HepG2 (cell line): ENCODE data around the gene RBM5. TPM values are rescaled to one million over a fixed set of nuclear protein-coding genes. Genes with fewer than 3 reads are reported as not detected.

Experiments
- ARID4A ChIP-seq: sonication (generic); formaldehyde crosslinking; IDR thresholded peaks from 2 replicates; pipeline ENCODE4 v1.5.0; 2020; ENCODE audit warnings: mild to moderate bottlenecking, missing genetic modification reagents, borderline replicate concordance
- CBX5 ChIP-seq: sonication (generic); formaldehyde crosslinking; IDR thresholded peaks from 2 replicates; pipeline ENCODE4 v1.4.0; 2020; ENCODE audit warnings: missing genetic modification reagents, borderline replicate concordance
- KMT2B ChIP-seq: IDR thresholded peaks from 2 replicates; pipeline ENCODE4 v1.6.1; 2016; ENCODE audit warnings: missing genetic modification reagents, missing compliant biosample characterization
- NFKBIZ ChIP-seq: IDR thresholded peaks from 2 replicates; pipeline ENCODE4 v1.6.1; 2018; ENCODE audit warnings: missing genetic modification reagents, missing compliant biosample characterization
- RARA ChIP-seq: IDR thresholded peaks from 2 replicates; pipeline ENCODE4 v1.6.1; 2016; ENCODE audit warnings: missing genetic modification reagents, missing compliant biosample characterization
- SYNCRIP ChIP-seq: fragments of 200-400 bp; formaldehyde crosslinking; IDR thresholded peaks from 2 replicates; pipeline ENCODE4 v1.6.1; 2018; ENCODE audit warnings: mild to moderate bottlenecking, low read depth, low read length; ENCODE audit not compliant: insufficient read depth
- THAP9 ChIP-seq: sonication (generic); formaldehyde crosslinking; IDR thresholded peaks from 2 replicates; pipeline ENCODE4; 2020; ENCODE audit warnings: missing genetic modification reagents, mild to moderate bottlenecking, borderline replicate concordance
- ZFP62 ChIP-seq: sonication (generic); formaldehyde crosslinking; IDR thresholded peaks from 2 replicates; pipeline ENCODE4 v1.4.0; 2020; ENCODE audit warnings: missing genetic modification reagents
- ZNF276 ChIP-seq: sonication (generic); formaldehyde crosslinking; IDR thresholded peaks from 2 replicates; pipeline ENCODE4 v1.4.0; 2020; ENCODE audit warnings: mild to moderate bottlenecking, low read depth, missing genetic modification reagents
- ZNF350 ChIP-seq: sonication (generic); formaldehyde crosslinking; IDR thresholded peaks from 2 replicates; pipeline ENCODE4 v1.4.0; 2020; ENCODE audit warnings: mild to moderate bottlenecking, low read depth, missing genetic modification reagents, borderline replicate concordance
- ZNF547 ChIP-seq: sonication (generic); formaldehyde crosslinking; IDR thresholded peaks from 2 replicates; pipeline ENCODE4 v1.5.1; 2020; ENCODE audit warnings: mild to moderate bottlenecking, missing genetic modification reagents
- ZSCAN25 ChIP-seq: sonication (generic); formaldehyde crosslinking; IDR thresholded peaks from 2 replicates; pipeline ENCODE4 v1.8.0; 2022; ENCODE audit warnings: mild to moderate bottlenecking, missing genetic modification reagents
- polyA plus RNA-seq, 8 experiments: library from polyadenylated mRNA; depleted of rRNA in 3 of 8; stranded (reverse) in 7 of 8; unstranded in 1 of 8; fragments of >200 nt; fragmentation: Illumina TruSeq in 4 of 8; extraction: Trizol in 4 of 8; gene quantifications; 2 replicates each; pipeline versions ENCODE4 v1.2.1 to v1.2.3, GENCODE V29; 2011 to 2016; ENCODE audit warnings: low read depth in 4 of 8, missing spikeins in 1 of 8, mixed read lengths in 1 of 8; ENCODE audit not compliant: insufficient read depth in 1 of 8
- total RNA-seq, 5 experiments: library from RNA; depleted of rRNA; stranded (reverse); fragments of >200 nt; fragmentation: Illumina TruSeq; extraction: Trizol; gene quantifications; 2 replicates each; pipeline ENCODE4 v1.2.3, GENCODE V29; 2016; ENCODE audit warnings: low read depth in 1 of 5
- TF ChIP-seq, protein P1 (sequence below): sonication (generic); formaldehyde crosslinking; IDR thresholded peaks from 2 replicates; pipeline ENCODE4 v1.9.0; 2021; ENCODE audit warnings: missing genetic modification reagents, mild to moderate bottlenecking, borderline replicate concordance
- TF ChIP-seq, protein P2 (sequence below): sonication (generic); formaldehyde crosslinking; IDR thresholded peaks from 2 replicates; pipeline ENCODE4 v1.5.1; 2020; ENCODE audit warnings: mild to moderate bottlenecking, missing genetic modification reagents, borderline replicate concordance
- TF ChIP-seq, protein P3 (sequence below): sonication (generic); formaldehyde crosslinking; IDR thresholded peaks from 2 replicates; pipeline ENCODE4 v1.4.0; 2020; ENCODE audit warnings: missing genetic modification reagents

RBM5 gene
- total and polyA plus RNA-seq, 2 of the 13 experiments (the other 11 are each of a cell fraction or from before 2014, with no cell fraction given), result 106 to 204 TPM

- TF ChIP-seq THAP9 (CRISPR knock-in tag) (peak; percentile 99), ZFP62 (CRISPR knock-in tag) (no peak), ZNF547 (CRISPR knock-in tag) (no peak), CBX5 (CRISPR knock-in tag) (no peak), ZNF350 (CRISPR knock-in tag) (peak; percentile 79; the same call in 1 of the 2 replicates), ARID4A (CRISPR knock-in tag) (peak; percentile 77), SYNCRIP (no peak), NFKBIZ (CRISPR knock-in tag) (no peak), KMT2B (CRISPR knock-in tag) (peak; percentile 42; the same call in 1 of the 2 replicates), ZSCAN25 (CRISPR knock-in tag) (no peak), RARA (CRISPR knock-in tag) (no peak), ZNF276 (CRISPR knock-in tag) (no peak)
- TF ChIP-seq, protein P1, sequence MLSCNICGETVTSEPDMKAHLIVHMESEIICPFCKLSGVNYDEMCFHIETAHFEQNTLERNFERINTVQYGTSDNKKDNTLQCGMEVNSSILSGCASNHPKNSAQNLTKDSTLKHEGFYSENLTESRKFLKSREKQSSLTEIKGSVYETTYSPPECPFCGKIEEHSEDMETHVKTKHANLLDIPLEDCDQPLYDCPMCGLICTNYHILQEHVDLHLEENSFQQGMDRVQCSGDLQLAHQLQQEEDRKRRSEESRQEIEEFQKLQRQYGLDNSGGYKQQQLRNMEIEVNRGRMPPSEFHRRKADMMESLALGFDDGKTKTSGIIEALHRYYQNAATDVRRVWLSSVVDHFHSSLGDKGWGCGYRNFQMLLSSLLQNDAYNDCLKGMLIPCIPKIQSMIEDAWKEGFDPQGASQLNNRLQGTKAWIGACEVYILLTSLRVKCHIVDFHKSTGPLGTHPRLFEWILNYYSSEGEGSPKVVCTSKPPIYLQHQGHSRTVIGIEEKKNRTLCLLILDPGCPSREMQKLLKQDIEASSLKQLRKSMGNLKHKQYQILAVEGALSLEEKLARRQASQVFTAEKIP, result no peak
- TF ChIP-seq, protein P2, sequence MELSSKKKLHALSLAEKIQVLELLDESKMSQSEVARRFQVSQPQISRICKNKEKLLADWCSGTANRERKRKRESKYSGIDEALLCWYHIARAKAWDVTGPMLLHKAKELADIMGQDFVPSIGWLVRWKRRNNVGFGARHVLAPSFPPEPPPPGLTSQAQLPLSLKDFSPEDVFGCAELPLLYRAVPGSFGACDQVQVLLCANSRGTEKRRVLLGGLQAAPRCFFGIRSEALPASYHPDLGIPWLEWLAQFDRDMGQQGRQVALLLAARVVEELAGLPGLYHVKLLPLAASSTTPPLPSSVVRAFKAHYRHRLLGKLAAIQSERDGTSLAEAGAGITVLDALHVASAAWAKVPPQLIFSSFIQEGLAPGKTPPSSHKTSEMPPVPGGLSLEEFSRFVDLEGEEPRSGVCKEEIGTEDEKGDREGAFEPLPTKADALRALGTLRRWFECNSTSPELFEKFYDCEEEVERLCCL (CRISPR knock-in tag), result no peak
- TF ChIP-seq, protein P3, sequence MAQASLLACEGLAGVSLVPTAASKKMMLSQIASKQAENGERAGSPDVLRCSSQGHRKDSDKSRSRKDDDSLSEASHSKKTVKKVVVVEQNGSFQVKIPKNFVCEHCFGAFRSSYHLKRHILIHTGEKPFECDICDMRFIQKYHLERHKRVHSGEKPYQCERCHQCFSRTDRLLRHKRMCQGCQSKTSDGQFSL, result no peak
Observed at GRCh38 chr3:50088725-50089608, at the start of gene RBM5 (continued).
